ENCODE results near the gene AOAH. TPM values are rescaled to one million over a fixed set of nuclear protein-coding genes. Genes with fewer than 3 reads are reported as not detected.

AOAH gene
- total and polyA plus RNA-seq, 11 donors, result 0.65 to 42.0 (median 1.8) TPM

DNA sequence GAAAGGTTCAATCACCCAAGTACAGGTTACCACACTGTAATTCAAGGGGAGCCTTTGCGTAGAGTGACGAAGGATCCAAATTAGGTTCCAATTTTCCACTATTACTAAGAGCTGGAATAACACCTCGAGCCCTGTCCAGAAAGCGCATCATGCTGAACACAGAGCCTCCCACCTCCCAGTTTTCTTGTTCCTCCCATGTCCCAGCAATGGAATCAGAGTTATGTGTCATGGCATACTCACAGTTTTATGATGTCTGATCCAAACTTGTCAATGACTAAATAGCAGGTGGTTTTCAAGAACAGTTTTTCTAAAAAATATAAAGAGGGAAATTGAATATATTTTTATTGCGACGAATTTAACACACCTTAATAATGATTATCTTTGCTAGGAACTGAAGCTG, 50.6 kb downstream of the AOAH start:
- Histone ChIP-seq H3K9me3 (no peaks in the 10 kb centered on the region), H3K4me3 (no peak overlapping the region), H3K27ac (no peak overlapping the region), H3K27me3 (no peaks in the 10 kb centered on the region), H3K4me1 (peaks cover 0 to 8% (median 0%) of the 10 kb centered on the region in 12 donors), H3K36me3 (peaks cover 0 to 21% (median 0%) of the 10 kb centered on the region in 9 donors)
- ATAC-seq, result no peak
- DNase-seq, result no peak
- WGBS, 4 donors, result 92 to 96% (median 94%) methylated on average over 6 of the region's 6 CpGs
- no peak for TF ChIP-seq POLR2A (IDR thresholded peaks at IDR 0.05)
- TF ChIP-seq, protein P1, sequence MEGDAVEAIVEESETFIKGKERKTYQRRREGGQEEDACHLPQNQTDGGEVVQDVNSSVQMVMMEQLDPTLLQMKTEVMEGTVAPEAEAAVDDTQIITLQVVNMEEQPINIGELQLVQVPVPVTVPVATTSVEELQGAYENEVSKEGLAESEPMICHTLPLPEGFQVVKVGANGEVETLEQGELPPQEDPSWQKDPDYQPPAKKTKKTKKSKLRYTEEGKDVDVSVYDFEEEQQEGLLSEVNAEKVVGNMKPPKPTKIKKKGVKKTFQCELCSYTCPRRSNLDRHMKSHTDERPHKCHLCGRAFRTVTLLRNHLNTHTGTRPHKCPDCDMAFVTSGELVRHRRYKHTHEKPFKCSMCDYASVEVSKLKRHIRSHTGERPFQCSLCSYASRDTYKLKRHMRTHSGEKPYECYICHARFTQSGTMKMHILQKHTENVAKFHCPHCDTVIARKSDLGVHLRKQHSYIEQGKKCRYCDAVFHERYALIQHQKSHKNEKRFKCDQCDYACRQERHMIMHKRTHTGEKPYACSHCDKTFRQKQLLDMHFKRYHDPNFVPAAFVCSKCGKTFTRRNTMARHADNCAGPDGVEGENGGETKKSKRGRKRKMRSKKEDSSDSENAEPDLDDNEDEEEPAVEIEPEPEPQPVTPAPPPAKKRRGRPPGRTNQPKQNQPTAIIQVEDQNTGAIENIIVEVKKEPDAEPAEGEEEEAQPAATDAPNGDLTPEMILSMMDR (IDR thresholded peaks at IDR 0.05), result no peak
- intact Hi-C loops (cut with DNase I), result loop anchor here in 6 of 10 donors (5.0 to 10.0 kb wide), 4 partner anchors 186 to 521 kb away; no protein-coding TSS in a partner anchor

DNA sequence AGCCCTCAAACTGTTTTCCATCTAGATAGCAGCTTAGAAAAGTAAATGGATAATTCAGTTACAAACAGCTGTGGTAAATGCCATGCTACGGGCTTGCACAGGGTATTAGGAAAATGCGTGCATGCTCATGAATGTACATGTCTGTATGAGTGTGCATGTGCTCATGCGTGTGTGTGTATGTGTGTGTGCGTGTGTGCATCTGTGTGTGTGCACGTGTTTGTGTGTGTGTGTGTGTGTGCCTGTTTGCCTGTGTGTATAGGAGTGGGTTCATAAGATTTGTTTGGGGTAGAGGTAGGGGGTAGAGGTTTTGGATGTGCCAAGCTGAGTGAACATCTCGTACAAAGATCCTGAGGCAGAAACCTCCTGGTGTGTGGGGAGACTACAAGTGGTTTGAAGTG, 52.9 kb downstream of the AOAH start:
- WGBS, 4 donors, result 86 to 91% (median 89%) methylated on average over 6 of the region's 6 CpGs
- H3K4me3 ChIP-seq, result no peak overlapping the region
- H3K9me3 ChIP-seq, result no peaks in the 10 kb centered on the region
- peaks cover 0 to 21% (median 0%) of the 10 kb centered on the region in 9 donors for H3K36me3 ChIP-seq
- no peaks in the 10 kb centered on the region for H3K4me1 ChIP-seq
- intact Hi-C loops (cut with DNase I), result loop anchor here in 6 of 10 donors (1.0 to 10.0 kb wide), 5 partner anchors 184 to 523 kb away; no protein-coding TSS in a partner anchor
- TF ChIP-seq, protein P1 (IDR thresholded peaks at IDR 0.05), result no peak
- TF ChIP-seq POLR2A (IDR thresholded peaks at IDR 0.05), result no peak
- H3K27ac ChIP-seq, result no peak overlapping the region
- no peak for DNase-seq
- H3K27me3 ChIP-seq, result no peaks in the 10 kb centered on the region
- no peak for ATAC-seq

DNA sequence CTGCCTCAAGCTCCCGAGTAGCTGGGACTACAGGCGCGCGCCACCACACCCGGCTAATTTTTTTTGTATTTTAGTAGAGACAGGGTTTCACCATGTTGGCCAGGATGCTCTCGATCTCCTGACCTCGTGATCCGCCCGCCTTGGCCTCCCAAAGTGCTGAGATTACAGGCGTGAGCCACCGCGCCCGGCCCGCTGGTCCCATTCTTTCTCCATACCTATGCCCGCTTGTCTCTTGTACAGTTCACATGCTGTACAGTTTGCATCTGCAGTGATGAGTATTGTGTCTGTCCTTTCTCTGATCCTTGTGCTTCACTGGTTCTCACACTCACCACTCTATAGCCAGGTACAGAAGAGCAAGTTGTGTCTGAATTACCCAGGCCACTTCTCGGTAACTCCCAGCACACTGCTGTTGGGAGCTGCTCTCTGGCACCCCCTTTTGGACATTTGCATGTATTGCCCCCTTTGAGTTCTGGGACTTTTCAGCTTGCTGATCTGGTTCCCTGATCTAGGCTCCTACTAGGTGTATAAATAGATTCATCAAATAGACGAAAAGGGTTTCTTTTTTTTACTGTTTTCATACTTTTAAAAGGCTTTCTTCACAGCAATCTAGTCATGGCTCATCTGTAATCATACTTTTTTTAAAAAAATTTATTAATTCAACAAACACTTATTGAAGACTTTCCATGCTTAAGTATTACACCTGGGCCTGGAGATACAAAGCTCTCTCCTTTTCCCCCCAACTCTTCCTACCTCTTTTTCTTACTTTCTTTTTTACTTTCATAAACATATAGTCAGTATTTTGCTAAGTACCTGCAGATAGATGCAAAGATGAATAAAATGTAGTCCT, 53.5 kb downstream of the AOAH start:
- 85 to 88% (median 86%) methylated on average over 17 of the region's 17 CpGs for WGBS, 4 donors
- peak in 3 of 4 donors; percentile 46 to 77 (median 48) for ATAC-seq
- peaks cover 0 to 21% (median 0%) of the 10 kb centered on the region in 9 donors for H3K36me3 ChIP-seq
- peak in 3 of 5 donors; percentile 19 to 41 (median 35) for DNase-seq
- H3K4me1 ChIP-seq, result no peaks in the 10 kb centered on the region
- H3K4me3 ChIP-seq, result no peak overlapping the region
- H3K27ac ChIP-seq, result no peak overlapping the region
- TF ChIP-seq, protein P1 (IDR thresholded peaks at IDR 0.05), result peak; percentile 63 to 89 (median 78)
- no peak for TF ChIP-seq POLR2A (IDR thresholded peaks at IDR 0.05)
- H3K9me3 ChIP-seq, result no peaks in the 10 kb centered on the region
- intact Hi-C loops (cut with DNase I), result loop anchor here in 6 of 10 donors (1.0 to 10.0 kb wide), 5 partner anchors 184 to 524 kb away; no protein-coding TSS in a partner anchor
- H3K27me3 ChIP-seq, result no peaks in the 10 kb centered on the region

DNA sequence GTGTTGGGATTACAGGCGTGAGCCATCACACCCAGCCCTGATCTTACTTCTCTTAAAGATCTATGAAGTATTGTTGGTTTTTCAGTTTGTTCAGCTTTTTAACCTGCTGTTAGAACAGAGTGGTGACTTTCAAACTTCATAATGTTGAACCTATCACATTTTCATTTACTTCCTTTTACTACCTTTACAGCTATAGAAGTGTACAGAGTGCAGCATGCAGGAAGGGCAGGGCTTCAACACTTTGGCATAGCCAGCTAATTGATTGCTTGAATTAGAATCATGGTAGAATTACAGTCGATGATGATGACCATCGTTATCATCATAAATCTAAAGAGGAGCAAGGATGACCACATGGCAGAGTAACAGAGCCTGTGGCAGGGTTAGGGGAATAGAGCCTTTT, 55.5 kb downstream of the AOAH start:
- intact Hi-C loops (cut with DNase I), result loop anchor here in 1 of 10 donors (10.0 kb wide), 1 partner anchor 184 kb away; no protein-coding TSS in a partner anchor
- ATAC-seq (no peak), DNase-seq (no peak)
- 52 to 90% (median 80%) methylated on average over 3 of the region's 3 CpGs for WGBS, 4 donors
- Histone ChIP-seq H3K36me3 (peaks cover 0 to 16% (median 0%) of the 10 kb centered on the region in 9 donors), H3K27me3 (no peaks in the 10 kb centered on the region), H3K27ac (no peak overlapping the region), H3K4me3 (no peak overlapping the region), H3K4me1 (no peaks in the 10 kb centered on the region), H3K9me3 (no peaks in the 10 kb centered on the region)
- TF ChIP-seq, protein P1 (IDR thresholded peaks at IDR 0.05), result no peak
- no peak for TF ChIP-seq POLR2A (IDR thresholded peaks at IDR 0.05)

Data from heart left ventricle (tissue), 16 donors.